Dermis blood vessel endothelial cell (primary cell): ENCODE data around the gene PRIM1. TPM values are rescaled to one million over a fixed set of nuclear protein-coding genes. Genes with fewer than 3 reads are reported as not detected.
"Not testable (repeated sequence)": the region's sequence is repeated elsewhere in the genome, so short reads cannot be mapped to it uniquely, and the experiment has no call there.

Experiments
- DNase-seq: peaks from one replicate; pipeline ENCODE4 v3.0.0; 2010
- total RNA-seq: library from RNA; depleted of rRNA; stranded (reverse); fragments of >200 nt; gene quantifications from 2 replicates; pipeline ENCODE4 v1.2.3, GENCODE V29; 2014

Gene PRIM1
- total RNA-seq, 1 donor from 2014 or later, result 7.7 TPM

DNA sequence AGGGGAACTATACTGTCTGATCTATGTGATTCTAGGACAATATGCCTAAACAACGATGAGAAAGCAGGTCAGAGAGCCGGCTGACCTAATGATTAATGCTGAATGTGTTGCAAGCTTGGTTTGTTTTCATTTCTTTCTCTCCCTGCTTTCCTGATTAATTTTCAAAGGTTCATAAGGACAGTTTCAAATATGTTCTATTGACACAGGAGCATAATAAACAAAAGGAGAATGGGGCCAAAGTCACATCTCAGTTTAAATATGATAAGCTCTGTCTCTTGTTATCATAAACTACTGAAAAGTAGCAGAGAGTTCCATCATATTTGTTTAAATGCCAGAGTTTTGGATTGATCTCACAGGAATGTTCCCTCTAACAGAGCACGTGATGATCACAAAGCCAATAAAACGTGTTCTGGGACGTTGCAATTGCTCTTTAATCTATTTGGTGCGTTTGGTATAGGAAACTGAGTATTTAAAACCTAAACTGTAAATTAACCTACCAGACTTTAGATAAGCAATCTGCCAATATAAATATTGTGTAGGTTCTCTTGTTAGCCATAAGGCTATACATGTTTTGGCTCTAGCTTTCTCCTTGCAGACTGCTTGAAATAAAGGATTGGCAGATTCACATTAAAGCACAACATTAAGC is 7.3 kb upstream of the PRIM1 start:
- no peak for DNase-seq

DNA sequence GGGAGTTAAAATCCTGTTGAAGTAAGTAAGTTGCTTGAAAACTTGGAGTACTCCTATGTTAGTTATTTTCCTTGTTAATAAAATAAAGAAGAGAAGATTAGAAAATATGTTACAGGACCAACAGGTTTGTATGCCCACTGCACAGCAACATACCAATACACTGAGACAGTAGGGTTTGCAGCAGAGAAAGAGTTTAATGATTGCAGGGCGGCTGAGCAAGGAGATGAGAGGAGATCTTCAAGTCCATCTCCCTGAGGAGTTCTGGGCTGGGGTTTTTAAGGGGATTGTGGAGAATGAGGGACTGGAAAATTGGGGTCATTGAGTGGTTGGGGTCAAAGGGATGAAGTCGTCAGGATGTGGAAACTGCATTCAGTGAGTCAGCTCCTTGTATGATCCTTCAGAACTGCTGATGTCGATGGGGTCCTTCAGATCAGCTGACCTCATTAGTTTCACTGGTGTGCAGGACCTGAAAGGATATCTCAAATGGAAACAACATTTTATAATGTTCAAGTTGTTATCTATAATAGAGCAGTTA is 6.7 kb upstream of the PRIM1 start:
- DNase-seq, result no peak

DNA sequence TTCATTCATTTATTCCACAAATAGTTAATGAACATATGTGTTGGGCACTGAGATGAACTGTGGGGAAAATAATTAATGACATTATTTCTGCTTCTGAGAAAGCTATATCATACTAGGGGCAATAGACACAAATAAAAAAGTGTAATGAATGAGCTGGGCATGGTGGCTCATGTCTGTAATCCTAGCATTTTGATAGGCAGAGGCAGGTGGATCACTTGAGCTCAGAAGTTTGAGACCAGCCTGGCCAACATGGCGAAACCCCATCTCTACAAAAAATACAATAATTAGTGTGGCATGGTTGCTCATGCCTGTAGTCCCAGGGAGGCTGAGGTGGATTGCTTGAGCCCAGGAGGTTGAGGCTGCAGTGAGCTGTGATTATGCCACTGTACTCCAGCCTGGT is 5.8 kb upstream of the PRIM1 start:
- not testable (repeated sequence) for DNase-seq

DNA sequence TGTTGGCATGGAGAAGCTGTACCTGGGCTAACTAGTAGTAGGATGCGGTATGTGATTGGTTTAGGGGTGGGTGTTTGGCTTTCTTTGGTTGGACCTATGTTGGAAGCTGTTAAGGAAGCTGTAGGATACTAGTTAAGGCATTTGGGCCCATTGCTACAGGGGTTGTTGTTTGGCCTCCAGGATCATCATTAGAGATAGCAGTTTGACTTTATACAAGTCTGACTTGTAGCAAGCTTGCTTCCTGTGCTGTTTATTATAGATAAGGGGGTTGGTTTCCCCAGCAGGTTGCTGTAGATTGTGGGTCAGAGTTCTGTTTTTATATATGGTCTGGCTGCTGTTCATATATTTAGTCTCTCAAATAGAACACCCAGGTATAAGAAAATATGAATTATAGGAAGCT is 1.4 kb upstream of the PRIM1 start:
- no peak for DNase-seq

DNA sequence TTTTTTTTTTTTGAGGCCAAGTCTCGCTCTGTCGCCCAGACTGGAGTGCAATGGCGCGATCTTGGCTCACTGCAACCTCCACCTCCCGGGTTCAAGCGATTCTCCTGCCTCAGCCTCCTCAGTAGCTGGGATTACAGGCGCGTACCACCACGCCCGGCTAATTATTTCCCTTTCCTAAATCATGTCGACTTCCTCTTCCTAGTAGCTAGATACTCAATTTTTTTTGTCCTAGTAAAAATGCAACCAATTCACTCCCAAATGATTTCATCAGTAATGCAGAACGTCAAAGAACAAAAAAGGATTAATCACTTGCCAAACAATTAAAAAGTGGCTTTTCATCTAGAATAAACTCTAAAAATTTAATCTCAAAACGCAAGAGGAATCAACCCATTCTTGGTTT is 1.5 kb downstream of the PRIM1 start:
- DNase-seq, result not testable (repeated sequence)

DNA sequence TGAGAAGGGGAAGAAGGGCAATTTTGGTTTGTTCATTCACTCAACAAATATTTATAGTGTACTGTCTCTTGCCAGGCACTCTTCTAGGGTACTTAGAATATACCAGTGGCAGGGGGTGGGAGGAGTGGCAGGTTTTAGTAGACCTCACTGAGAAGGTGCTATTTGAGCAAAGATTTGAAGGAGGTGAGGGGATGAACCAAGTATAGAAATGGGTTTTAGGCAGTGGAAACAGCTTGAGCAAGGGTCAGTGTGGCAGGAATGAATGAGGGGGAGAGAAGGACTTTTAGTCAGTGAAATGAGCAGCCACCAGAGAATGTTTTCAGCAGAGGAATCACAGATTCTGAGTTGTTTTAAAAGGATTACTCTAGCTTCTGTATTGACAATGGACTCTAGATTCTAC is 2.3 kb downstream of the PRIM1 start:
- DNase-seq, result no peak

DNA sequence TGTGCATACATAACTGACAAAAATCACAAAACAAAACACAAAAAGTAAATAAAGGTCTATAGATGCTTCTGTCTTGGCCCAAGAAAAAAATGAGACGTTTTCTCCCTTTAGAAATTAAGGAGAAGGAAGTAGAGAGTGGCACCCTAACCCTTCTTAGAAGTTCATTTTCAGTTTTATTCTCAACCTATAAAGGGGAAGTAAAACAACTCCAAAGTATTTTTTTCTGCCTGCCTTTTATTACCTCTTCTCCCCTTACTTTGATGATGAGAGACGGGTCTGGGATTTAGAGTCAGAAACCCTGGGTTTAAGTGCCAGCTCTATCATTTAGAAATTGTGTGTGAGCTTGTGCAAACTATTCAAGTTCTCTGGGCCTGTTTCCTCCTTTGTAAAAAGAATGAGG is 2.8 kb downstream of the PRIM1 start:
- DNase-seq, result no peak

DNA sequence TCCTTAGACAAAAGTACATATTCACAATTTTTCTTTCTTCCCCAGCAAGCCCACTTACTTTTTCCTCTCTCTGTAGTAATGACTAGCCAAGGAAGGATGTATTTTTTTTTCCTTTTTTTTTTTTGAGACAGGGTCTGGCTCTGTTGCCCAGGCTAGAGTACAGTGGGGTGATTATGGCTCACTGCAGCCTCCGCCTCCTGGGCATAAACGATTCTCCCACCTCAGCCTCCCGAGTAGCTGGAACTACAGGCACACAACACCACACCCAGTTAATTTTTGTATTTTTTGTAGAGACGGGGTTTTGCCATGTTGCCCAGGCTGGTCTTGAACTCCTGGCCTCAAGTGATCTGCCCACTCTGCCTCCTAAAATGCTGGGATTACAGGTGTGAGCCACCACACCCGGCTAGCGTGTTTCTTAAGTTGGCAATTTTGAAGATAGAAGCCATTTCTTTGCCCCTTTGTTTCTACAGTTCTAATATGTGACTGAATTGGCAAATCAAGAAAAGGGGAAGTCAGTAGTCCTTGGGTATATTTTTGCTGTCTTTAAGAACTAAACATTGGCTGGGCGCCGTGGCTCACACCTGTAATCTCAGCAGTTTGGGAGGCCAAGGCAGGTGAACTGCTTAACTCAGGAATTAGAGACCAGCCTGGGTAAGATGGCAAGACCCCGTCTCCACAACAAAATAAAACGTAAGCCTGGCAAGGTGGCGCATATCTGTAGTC is 23.8 kb downstream of the PRIM1 start:
- no peak for DNase-seq

DNA sequence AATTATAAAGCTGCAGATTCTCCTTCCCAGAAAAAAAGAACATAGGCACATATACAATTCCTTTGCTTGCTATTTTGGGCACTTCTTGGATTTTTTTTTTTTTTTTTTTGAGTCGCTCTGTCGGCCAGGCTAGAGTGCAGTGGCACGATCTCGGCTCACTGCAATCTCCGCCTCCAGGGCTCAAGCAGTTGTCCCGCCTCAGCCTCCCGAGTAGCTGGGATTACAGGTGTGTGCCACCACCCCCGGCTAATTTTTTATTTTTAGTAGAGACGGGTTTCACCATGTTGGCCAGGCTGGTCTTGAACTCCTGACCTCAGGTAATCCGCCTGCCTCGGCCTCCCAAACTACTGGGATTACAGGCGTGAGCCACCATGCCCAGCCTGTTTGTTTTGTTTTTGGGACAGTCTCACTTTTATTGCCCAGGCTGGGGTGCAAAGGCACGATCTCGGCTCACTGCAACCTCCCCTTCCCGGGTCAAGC is 25.9 kb downstream of the PRIM1 start:
- not testable (repeated sequence) for DNase-seq

DNA sequence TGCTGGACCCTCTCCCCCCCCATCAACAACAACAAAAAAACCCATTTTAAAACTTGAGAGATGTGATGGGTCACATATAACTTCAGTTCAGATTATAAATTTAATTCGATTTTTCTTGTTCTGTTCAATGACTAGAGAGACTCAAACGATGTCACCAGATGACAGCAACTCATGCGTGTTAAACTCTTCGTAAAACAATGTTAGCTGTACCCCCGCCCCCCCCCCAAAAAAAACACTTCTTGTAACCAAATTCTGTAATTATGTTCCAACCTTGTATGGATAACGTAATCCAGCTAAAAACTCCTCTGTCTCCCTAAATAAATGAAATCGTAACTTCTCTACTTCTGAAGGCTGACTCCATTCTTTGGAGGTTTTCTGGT is 26.4 kb downstream of the PRIM1 start:
- no peak for DNase-seq

DNA sequence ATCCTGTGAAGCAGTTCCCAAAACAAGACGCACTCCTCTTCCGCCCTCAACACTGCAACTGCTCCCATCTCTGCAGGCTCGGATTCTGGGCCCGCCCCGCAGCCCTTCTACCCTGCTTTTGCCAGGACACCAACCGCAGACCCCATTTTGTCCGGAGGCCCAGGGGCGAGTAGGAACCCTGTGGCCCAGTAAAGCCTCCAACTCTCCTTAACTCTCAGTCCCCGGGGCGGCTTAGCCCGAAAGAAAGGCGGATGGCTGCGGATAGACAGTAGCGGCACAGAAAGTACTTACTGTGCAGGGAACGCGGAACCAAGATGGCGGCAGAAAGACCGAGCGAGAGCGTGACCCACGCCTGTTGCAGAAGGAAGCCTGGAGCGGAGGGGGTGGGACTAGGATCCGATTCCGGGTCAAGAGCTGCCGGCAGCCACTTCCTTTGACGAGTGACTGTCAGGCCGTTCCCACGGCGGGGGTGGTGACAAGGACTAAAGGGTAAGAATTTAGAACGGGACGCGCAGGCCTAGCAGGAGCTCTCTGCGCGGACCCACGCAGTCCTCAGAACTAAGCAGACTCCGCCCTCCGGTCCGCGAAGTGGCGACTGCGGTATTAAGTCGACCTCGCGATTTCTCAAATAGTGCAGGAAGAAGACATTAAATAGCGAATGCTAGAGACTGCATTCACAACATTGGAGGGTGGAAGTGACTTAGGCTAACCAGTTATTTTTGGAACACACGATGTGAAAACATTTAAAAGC is 27.0 kb downstream of the PRIM1 start, which contains the start of gene NACA:
NACA (minus strand) TSS at position 328 of the 751 bp plus-strand sequence. CDS start 778 bp downstream, outside the sequence.
- DNase-seq, result peak; percentile 99

DNA sequence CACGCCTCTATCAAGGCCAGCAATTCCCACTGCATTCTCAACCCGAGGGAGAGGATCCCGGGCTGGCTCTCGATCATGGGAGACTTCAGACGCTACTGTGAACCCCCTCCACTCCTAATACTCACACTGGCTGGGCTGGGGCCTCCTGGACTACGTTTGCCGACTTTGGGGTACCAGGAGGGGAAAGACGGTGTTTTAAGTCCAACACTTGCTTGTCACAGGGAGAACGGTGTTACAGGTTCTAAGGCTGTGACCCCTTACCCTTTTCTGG is 27.5 kb downstream of the PRIM1 start:
- no peak for DNase-seq

DNA sequence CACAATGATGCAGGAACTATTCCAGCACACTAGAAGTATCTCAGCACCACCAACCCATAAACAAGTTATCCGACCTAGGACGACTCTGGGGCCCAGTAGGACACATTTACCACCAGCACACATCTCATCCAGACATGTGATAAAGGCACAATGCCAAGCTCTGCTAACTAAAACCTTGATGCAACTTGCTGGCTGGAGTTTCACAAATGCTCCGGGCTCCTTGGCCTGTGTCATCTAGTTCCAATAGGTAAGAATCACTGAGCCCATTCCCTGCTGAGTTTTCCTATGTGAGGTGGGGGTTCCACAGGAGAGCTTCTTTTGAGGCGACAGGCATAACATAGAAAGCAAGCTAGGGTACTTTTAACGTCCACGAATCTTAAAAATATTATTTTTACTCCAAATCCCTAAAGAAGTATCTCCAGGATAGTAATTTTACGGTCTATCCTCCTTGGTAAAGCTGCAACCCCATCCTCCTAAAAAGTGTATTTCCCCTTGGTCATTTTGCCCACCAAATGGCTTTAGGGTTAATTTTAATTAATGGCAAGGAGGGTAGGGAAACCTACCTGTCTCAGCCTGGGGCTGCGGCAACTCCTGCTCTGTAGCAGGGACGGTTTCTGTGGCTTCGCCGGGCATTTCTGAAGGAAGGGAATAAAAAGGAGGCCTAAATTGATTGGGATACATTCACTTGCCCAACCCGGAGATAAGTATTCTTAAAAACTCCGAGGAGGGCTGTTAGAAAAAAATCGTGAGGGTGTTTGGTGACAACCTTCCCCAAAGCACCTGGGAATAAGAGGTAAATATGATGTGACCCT is 28.0 kb downstream of the PRIM1 start:
- peak; percentile 57 for DNase-seq

DNA sequence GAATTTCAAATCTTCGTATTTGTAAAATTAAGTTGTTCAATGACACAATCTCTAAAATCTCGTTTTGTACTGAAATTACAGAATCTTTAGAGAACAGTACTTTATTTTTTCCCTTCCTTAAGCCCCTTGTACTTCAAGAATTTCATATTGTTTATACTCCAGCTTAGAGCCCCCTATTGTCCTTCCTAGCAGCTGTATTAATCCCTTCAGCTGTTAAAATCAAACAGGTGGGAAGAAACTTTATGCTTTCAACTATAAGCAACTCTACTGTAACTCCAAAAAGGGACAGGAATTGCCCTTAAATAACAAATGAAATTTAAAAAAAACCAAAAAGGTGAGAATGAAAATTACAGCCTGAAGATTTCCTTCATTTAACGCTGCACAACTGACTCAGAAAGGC is 28.8 kb downstream of the PRIM1 start:
- no peak for DNase-seq

DNA sequence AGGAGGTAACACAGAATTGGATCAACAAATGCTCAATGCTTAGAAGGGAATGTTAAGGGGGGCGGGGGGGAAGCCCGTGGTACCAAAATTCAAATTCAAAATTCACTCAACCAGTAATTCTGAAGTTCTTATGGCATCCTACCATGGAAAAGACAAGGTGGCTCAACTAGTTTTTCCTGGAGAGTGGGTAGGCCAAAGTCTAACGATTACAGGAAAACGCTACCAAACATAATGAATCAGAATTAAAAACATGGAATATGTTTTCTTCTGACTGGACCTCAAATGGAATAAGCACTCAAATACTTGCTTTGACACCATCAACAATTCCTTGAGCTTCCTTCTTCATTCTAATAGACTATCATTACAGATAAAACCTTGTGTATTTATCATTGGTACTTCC is 29.3 kb downstream of the PRIM1 start:
- DNase-seq, result no peak

DNA sequence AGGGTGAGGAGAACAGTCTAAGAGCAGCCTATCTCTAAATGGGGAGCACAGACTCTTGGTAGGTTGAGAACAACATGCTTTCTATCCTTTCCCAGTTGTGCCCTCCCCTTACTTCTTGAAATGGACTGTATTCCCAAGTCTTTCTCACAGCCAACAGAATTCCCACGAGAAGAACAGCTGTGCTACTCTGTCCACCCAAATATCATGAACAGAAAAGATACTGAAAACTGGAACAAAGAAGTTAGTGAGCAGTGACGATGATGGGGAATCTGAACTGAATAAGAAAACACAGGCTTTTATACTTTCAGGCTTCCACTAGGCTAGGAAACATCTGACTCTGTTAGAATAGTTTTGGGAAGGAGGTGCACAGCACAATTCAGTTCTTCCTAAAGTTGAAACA is 30.4 kb downstream of the PRIM1 start:
- DNase-seq, result no peak

DNA sequence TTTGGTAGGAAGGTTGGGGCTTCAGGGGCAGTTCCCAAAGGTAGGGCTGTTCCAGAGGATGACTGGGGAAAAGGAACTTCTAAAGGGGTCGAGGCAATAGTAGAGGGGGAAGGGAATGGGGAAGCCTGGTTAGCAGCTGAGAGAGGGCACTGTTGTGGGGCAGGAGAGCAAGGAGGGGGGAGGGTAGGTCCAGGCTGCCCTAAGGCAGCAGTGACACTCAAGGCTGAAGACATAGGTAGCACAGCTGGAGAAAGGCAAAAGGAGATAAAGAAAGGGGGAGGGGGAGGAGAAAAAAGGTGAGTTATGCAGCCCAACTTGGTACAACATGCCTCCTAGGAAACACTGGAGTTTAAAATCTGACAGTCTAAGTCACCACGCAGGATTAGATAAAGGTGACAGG is 30.9 kb downstream of the PRIM1 start:
- no peak for DNase-seq

DNA sequence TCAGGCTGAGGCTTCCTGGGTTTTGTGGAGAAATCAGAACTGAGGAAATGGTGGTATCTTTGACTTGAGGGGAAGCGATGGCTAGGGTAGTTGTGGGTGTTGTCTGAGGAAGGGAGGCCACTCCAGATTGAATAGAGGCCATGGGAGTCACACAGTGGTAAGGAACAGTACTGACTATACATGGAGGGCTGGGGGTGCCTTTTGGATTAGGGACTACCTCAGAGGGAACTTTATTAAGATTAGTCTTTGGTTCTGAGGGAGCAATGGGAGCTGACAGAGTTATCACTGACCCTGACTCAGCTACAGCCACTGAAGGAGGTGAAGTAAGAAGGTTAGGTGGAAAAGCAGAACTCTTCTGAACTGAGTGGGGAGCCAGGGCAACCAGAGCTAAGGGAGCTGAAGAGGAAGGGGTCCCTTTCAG is 31.4 kb downstream of the PRIM1 start:
- no peak for DNase-seq

DNA sequence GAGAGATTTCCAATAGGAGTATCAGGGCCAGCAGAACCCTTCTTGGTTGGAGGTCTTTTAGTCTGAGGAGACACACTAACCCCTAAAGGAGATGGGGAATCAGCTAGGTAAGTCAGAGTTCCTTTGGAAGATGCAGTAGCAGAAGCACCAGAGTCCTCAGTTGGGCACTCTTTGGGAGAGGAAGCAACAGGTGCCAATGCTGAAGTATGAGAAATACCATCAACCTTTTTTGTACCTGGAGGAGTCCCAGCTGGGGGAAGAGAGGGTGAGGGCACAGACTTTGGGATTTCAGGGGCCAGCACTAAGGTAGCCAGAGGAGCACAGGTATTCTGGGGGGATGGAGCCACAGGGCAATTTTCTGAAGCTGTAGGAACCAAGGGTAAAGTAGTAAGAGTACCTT is 33.1 kb downstream of the PRIM1 start:
- no peak for DNase-seq

DNA sequence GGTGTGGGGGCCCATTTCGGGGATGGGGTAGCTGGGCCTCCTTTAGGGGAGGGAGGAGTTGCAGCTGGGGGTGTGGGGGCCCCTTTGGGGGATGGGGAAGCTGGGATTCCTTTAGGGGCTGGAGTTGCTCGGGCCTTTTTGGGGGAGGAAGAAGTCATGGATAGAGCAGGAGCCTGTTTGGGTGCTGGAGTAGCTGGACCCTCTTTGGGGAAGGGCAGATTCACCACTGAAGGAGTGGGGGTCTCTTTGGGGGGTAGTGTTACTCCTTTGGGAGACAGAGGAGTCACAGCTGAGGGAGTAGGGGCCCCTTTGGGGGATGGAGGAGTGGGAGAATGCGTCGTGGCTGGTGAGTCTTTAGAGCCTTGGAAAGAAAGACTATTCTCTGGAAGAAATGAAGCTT is 33.5 kb downstream of the PRIM1 start:
- DNase-seq, result no peak

DNA sequence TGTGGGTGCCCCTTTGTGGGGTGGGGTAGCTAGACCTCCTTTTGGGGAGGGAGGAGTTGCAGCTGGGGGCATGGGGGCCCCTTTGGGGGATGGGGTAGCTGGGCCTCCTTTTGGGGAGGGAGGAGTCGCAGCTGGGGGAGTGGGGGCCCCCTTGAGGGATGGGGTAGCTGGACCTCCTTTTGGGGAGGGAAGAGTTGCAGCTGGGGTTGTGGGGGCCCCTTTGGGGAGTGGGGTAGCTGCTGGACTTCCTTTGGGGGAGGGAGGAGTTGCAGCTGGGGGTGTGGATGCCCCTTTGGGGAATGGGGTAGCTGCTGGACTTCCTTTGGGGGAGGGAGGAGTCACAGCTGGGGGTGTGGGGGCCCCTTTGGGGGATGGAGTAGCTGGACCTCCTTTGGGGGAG is 34.0 kb downstream of the PRIM1 start:
- DNase-seq, result no peak
